Astrocyte (in vitro differentiated cells and primary cell): Measurements from ENCODE around the gene CADPS. TPM values are rescaled to one million over a fixed set of nuclear protein-coding genes. Genes with fewer than 3 reads are reported as not detected.

ENCODE experiments used
- DNase-seq: peaks from one replicate; pipeline ENCODE4 v3.0.0-alpha.2; 2010; ENCODE audit warnings: low read depth
- FAIRE-seq: peaks from 2 replicates; lab custom pipeline; 2011; peaks lifted over from hg19 to GRCh38; lab: Jason Lieb, UNC
- H2AFZ ChIP-seq: 2 replicates; pipeline ENCODE4 v1.6.0; 2012; ENCODE audit warnings: low read depth, low read length, inconsistent platforms
- H3K27ac ChIP-seq: 2 replicates; pipeline ENCODE4 v1.5.1; 2011; ENCODE audit warnings: low read depth, low read length, inconsistent platforms
- H3K27me3 ChIP-seq: 2 replicates; pipeline ENCODE4 v1.6.0; 2011; ENCODE audit warnings: low read length, inconsistent platforms; ENCODE audit not compliant: insufficient read depth
- H3K36me3 ChIP-seq: 2 replicates; pipeline ENCODE4 v1.5.1; 2011; ENCODE audit warnings: low read length, inconsistent platforms; ENCODE audit not compliant: insufficient read depth
- H3K4me1 ChIP-seq: 2 replicates; pipeline ENCODE4 v1.5.1; 2011; ENCODE audit warnings: low read length, inconsistent platforms; ENCODE audit not compliant: insufficient read depth
- H3K4me2 ChIP-seq: 2 replicates; pipeline ENCODE4 v1.6.0; 2012; ENCODE audit warnings: low read length, inconsistent platforms
- H3K4me3 ChIP-seq: 2 replicates; pipeline ENCODE4 v1.5.1; 2011; ENCODE audit warnings: low read depth, mild to moderate bottlenecking, low read length, inconsistent platforms; ENCODE audit not compliant: insufficient read depth
- H3K79me2 ChIP-seq: 2 replicates; pipeline ENCODE4 v1.6.0; 2012; ENCODE audit warnings: mild to moderate bottlenecking, low read length, inconsistent platforms; ENCODE audit not compliant: insufficient read depth
- H3K9ac ChIP-seq: 2 replicates; pipeline ENCODE4 v1.6.0; 2012; ENCODE audit warnings: mild to moderate bottlenecking, low read length, inconsistent platforms
- H3K9me3 ChIP-seq: 2 replicates; pipeline ENCODE4 v1.5.1; 2012; ENCODE audit warnings: low read depth, mild to moderate bottlenecking, low read length, inconsistent platforms; ENCODE audit not compliant: insufficient read depth
- H4K20me1 ChIP-seq: 2 replicates; pipeline ENCODE4 v1.6.0; 2012; ENCODE audit warnings: low read length, inconsistent platforms; ENCODE audit not compliant: insufficient read depth
- H3K27ac Mint-ChIP-seq: one replicate; pipeline ENCODE4 v1.8.0; 2021; ENCODE audit warnings: mild to moderate bottlenecking, mixed read lengths; ENCODE audit not compliant: unreplicated experiment
- H3K27me3 Mint-ChIP-seq: one replicate; pipeline ENCODE4 v1.8.0; 2021; ENCODE audit warnings: low read depth, mixed read lengths; ENCODE audit not compliant: unreplicated experiment
- H3K36me3 Mint-ChIP-seq: one replicate; pipeline ENCODE4 v1.8.0; 2021; ENCODE audit warnings: low read depth, mixed read lengths; ENCODE audit not compliant: unreplicated experiment
- H3K4me1 Mint-ChIP-seq: one replicate; pipeline ENCODE4 v1.8.0; 2021; ENCODE audit warnings: low read depth, mixed read lengths; ENCODE audit not compliant: unreplicated experiment
- H3K4me3 Mint-ChIP-seq: one replicate; pipeline ENCODE4 v1.8.0; 2021; ENCODE audit warnings: mild to moderate bottlenecking, moderate library complexity, mixed read lengths; ENCODE audit not compliant: unreplicated experiment
- H3K9me3 Mint-ChIP-seq: one replicate; pipeline ENCODE4 v1.8.0; 2021; ENCODE audit warnings: mild to moderate bottlenecking, mixed read lengths; ENCODE audit not compliant: unreplicated experiment
- EZH2 ChIP-seq: IDR thresholded peaks from 2 replicates; pipeline ENCODE4 v1.6.1; 2012; ENCODE audit warnings: mild to moderate bottlenecking, low read length, inconsistent platforms; ENCODE audit not compliant: insufficient read depth
- total RNA-seq: library from RNA; stranded (reverse); gene quantifications from 2 replicates; pipeline ENCODE4 v1.2.1, GENCODE V29; 2021
- TF ChIP-seq, protein P1 (sequence below): IDR thresholded peaks from 2 replicates; pipeline ENCODE4 v1.5.1; 2011; ENCODE audit warnings: low read depth, mild to moderate bottlenecking, inconsistent platforms, low read length, moderate library complexity; ENCODE audit not compliant: insufficient read depth

Gene CADPS
- total RNA-seq, 1 donor from 2014 or later = 5.4 TPM

DNA sequence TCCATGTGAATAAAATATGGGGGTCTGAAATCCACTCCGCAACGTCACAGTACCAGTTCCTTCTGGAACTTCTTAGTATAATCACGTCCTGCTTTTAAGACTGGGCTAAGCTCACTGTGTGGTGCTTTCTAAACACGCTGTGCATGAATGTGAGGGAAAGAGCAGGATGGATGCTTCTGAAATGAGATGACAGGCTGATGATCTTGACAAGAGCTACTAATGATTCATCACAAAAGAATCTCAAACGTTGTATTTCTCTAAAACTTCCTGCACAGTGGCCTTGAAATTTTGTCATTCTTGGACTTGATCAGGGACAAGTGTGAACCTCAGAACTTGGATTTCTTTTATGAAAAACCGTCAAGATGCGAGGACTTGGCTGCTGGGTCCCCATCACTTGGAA, 221.4 kb downstream of the CADPS start:
- Histone ChIP-seq H3K9me3 (no peaks in the 10 kb centered on the region), H3K4me2 (no peak overlapping the region), H3K4me3 (no peak overlapping the region), H3K79me2 (no peaks in the 10 kb centered on the region), H3K27me3 (no peaks in the 10 kb centered on the region), H3K4me1 (no peaks in the 10 kb centered on the region), H3K36me3 (no peaks in the 10 kb centered on the region), H4K20me1 (no peaks in the 10 kb centered on the region), H3K27ac (no peak overlapping the region), H2AFZ (no peak overlapping the region), H3K9ac (no peak overlapping the region)
- DNase-seq (no peak), FAIRE-seq (no peak)
- peaks cover 6% of the 10 kb centered on the region for H3K4me1 Mint-ChIP-seq
- no peak overlapping the region for H3K4me3 Mint-ChIP-seq
- TF ChIP-seq, protein P1, sequence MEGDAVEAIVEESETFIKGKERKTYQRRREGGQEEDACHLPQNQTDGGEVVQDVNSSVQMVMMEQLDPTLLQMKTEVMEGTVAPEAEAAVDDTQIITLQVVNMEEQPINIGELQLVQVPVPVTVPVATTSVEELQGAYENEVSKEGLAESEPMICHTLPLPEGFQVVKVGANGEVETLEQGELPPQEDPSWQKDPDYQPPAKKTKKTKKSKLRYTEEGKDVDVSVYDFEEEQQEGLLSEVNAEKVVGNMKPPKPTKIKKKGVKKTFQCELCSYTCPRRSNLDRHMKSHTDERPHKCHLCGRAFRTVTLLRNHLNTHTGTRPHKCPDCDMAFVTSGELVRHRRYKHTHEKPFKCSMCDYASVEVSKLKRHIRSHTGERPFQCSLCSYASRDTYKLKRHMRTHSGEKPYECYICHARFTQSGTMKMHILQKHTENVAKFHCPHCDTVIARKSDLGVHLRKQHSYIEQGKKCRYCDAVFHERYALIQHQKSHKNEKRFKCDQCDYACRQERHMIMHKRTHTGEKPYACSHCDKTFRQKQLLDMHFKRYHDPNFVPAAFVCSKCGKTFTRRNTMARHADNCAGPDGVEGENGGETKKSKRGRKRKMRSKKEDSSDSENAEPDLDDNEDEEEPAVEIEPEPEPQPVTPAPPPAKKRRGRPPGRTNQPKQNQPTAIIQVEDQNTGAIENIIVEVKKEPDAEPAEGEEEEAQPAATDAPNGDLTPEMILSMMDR = no peak
- TF ChIP-seq EZH2 = no peak
- no peak overlapping the region for H3K27ac Mint-ChIP-seq
- no peaks in the 10 kb centered on the region for H3K27me3 Mint-ChIP-seq
- H3K9me3 Mint-ChIP-seq = peaks cover 2% of the 10 kb centered on the region
- no peaks in the 10 kb centered on the region for H3K36me3 Mint-ChIP-seq

DNA sequence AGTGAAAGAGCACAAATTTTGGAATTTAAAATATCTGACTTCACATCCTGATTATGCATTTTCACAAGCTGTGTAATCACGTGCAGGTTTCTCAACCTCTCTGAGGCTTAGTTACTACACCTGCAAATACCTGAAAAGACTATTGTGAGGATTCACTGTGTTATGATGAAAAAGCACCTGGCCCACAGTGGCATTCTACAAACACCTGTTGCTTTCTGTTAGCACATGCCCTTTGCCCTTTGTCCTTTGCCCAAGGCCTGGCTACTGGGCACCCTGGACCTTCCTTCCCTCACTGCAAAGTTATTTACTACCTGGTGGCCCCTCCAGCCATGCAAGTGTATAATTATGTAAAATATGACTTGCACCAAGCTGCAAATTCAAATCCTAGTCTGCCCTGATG, 227.5 kb downstream of the CADPS start:
- Mint-ChIP-seq H3K27ac (no peak overlapping the region), H3K36me3 (no peaks in the 10 kb centered on the region), H3K27me3 (no peaks in the 10 kb centered on the region), H3K9me3 (no peaks in the 10 kb centered on the region), H3K4me3 (no peak overlapping the region), H3K4me1 (no peaks in the 10 kb centered on the region)
- Histone ChIP-seq H3K4me1 (no peaks in the 10 kb centered on the region), H3K27ac (no peak overlapping the region), H3K79me2 (no peaks in the 10 kb centered on the region), H2AFZ (no peak overlapping the region), H4K20me1 (no peaks in the 10 kb centered on the region), H3K27me3 (no peaks in the 10 kb centered on the region), H3K9ac (no peak overlapping the region), H3K4me2 (no peak overlapping the region), H3K9me3 (no peaks in the 10 kb centered on the region), H3K4me3 (no peak overlapping the region), H3K36me3 (no peaks in the 10 kb centered on the region)
- DNase-seq = no peak
- no peak for FAIRE-seq
- TF ChIP-seq, protein P1 = no peak
- TF ChIP-seq EZH2 = no peak

DNA sequence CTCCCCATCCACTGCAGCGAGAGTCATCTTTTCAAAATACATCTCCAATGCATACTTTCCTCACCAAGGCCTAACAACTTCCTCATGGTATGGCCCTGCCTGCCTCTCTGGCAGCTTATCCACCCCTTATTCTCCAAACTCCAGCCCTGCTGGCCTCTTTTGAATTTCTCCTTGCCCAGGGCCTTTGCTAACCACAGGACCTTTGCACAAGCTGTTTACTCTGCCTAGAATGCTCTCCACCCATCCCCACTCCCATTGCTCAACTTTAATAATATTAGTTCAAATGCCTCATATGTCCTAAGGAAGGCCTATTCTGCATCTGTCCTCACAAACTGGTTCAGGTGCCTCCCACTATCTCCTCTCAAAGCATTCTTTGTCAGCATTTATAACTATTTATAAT, 230.7 kb downstream of the CADPS start:
- H3K9me3 Mint-ChIP-seq = no peaks in the 10 kb centered on the region
- FAIRE-seq (no peak), DNase-seq (no peak)
- H3K36me3 ChIP-seq = no peaks in the 10 kb centered on the region
- H3K36me3 Mint-ChIP-seq = no peaks in the 10 kb centered on the region
- H2AFZ ChIP-seq = no peak overlapping the region
- H3K9ac ChIP-seq = no peak overlapping the region
- TF ChIP-seq, protein P1 = no peak
- TF ChIP-seq EZH2 = no peak
- H3K4me1 Mint-ChIP-seq = no peaks in the 10 kb centered on the region
- no peaks in the 10 kb centered on the region for H3K4me1 ChIP-seq
- no peaks in the 10 kb centered on the region for H3K9me3 ChIP-seq
- H3K79me2 ChIP-seq = no peaks in the 10 kb centered on the region
- no peaks in the 10 kb centered on the region for H4K20me1 ChIP-seq
- H3K4me3 Mint-ChIP-seq = no peak overlapping the region
- H3K27ac ChIP-seq = no peak overlapping the region
- H3K27me3 Mint-ChIP-seq = no peaks in the 10 kb centered on the region
- H3K4me3 ChIP-seq = no peak overlapping the region
- H3K27ac Mint-ChIP-seq = no peak overlapping the region
- no peaks in the 10 kb centered on the region for H3K27me3 ChIP-seq
- no peak overlapping the region for H3K4me2 ChIP-seq
